Measurements from ENCODE around the gene AMBRA1.

Gene AMBRA1

GRCh38 chr11:46438211-46438610 lies 155.6 kb downstream of the AMBRA1 start (continued):
- TF ChIP-seq, protein P1, sequence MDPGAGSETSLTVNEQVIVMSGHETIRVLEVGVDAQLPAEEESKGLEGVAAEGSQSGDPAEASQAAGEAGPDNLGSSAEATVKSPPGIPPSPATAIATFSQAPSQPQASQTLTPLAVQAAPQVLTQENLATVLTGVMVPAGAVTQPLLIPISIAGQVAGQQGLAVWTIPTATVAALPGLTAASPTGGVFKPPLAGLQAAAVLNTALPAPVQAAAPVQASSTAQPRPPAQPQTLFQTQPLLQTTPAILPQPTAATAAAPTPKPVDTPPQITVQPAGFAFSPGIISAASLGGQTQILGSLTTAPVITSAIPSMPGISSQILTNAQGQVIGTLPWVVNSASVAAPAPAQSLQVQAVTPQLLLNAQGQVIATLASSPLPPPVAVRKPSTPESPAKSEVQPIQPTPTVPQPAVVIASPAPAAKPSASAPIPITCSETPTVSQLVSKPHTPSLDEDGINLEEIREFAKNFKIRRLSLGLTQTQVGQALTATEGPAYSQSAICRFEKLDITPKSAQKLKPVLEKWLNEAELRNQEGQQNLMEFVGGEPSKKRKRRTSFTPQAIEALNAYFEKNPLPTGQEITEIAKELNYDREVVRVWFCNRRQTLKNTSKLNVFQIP (CRISPR knock-in tag; IDR thresholded peaks at IDR 0.05; ENCODE audit: borderline replicate concordance, low read depth): no peak
- TF ChIP-seq OSR1 (CRISPR knock-in tag; IDR thresholded peaks at IDR 0.05): no peak
- TF ChIP-seq ZNF565 (CRISPR knock-in tag; conservative IDR thresholded peaks at IDR 0.05; ENCODE audit: low read depth): no peak
- no peak for TF ChIP-seq RARB (CRISPR knock-in tag; IDR thresholded peaks at IDR 0.05)
- TF ChIP-seq PATZ1 (CRISPR knock-in tag; IDR thresholded peaks at IDR 0.05; ENCODE audit: borderline replicate concordance): no peak
- TF ChIP-seq ZFP30 (CRISPR knock-in tag; IDR thresholded peaks at IDR 0.05): no peak
- TF ChIP-seq TOX (CRISPR knock-in tag; IDR thresholded peaks at IDR 0.05; ENCODE audit: borderline replicate concordance): no peak
- TF ChIP-seq PPARA (CRISPR knock-in tag; IDR thresholded peaks at IDR 0.05; ENCODE audit: borderline replicate concordance): no peak

- no peak for ATAC-seq
- TF ChIP-seq SNAI2 (CRISPR knock-in tag; IDR thresholded peaks at IDR 0.05) (no peak), CSDC2 (CRISPR knock-in tag; IDR thresholded peaks at IDR 0.05) (no peak), BACH2 (CRISPR knock-in tag; IDR thresholded peaks at IDR 0.05; ENCODE audit: borderline replicate concordance) (no peak), ZFP30 (CRISPR knock-in tag; IDR thresholded peaks at IDR 0.05) (no peak), ESRRG (CRISPR knock-in tag; IDR thresholded peaks at IDR 0.05) (no peak), TOX (CRISPR knock-in tag; IDR thresholded peaks at IDR 0.05; ENCODE audit: borderline replicate concordance) (no peak), ZNF8 (CRISPR knock-in tag; IDR thresholded peaks at IDR 0.05) (no peak)
- TF ChIP-seq, protein P2, sequence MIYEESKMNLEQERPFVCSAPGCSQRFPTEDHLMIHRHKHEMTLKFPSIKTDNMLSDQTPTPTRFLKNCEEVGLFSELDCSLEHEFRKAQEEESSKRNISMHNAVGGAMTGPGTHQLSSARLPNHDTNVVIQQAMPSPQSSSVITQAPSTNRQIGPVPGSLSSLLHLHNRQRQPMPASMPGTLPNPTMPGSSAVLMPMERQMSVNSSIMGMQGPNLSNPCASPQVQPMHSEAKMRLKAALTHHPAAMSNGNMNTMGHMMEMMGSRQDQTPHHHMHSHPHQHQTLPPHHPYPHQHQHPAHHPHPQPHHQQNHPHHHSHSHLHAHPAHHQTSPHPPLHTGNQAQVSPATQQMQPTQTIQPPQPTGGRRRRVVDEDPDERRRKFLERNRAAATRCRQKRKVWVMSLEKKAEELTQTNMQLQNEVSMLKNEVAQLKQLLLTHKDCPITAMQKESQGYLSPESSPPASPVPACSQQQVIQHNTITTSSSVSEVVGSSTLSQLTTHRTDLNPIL (CRISPR knock-in tag; IDR thresholded peaks at IDR 0.05; ENCODE audit: low read depth): no peak
- TF ChIP-seq, protein P1 (CRISPR knock-in tag; IDR thresholded peaks at IDR 0.05; ENCODE audit: borderline replicate concordance, low read depth): no peak
Measured at GRCh38 chr11:46437122-46437689, 156.6 kb downstream of the AMBRA1 start.

GRCh38 chr11:46436113-46436512 lies 157.7 kb downstream of the AMBRA1 start:
- no peak for ATAC-seq
- TF ChIP-seq BACH2 (CRISPR knock-in tag; IDR thresholded peaks at IDR 0.05; ENCODE audit: borderline replicate concordance) (no peak), ZFP30 (CRISPR knock-in tag; IDR thresholded peaks at IDR 0.05) (no peak), PPARA (CRISPR knock-in tag; IDR thresholded peaks at IDR 0.05; ENCODE audit: borderline replicate concordance) (no peak), SNAI2 (CRISPR knock-in tag; IDR thresholded peaks at IDR 0.05) (no peak), OSR1 (CRISPR knock-in tag; IDR thresholded peaks at IDR 0.05) (no peak), ZFP3 (CRISPR knock-in tag; IDR thresholded peaks at IDR 0.05) (no peak), CSDC2 (CRISPR knock-in tag; IDR thresholded peaks at IDR 0.05) (no peak), TCF4 (CRISPR knock-in tag; IDR thresholded peaks at IDR 0.05; ENCODE audit: borderline replicate concordance) (no peak), ZNF8 (CRISPR knock-in tag; IDR thresholded peaks at IDR 0.05) (no peak), TOX (CRISPR knock-in tag; IDR thresholded peaks at IDR 0.05; ENCODE audit: borderline replicate concordance) (no peak), ESRRG (CRISPR knock-in tag; IDR thresholded peaks at IDR 0.05) (no peak)
- TF ChIP-seq, protein P1 (CRISPR knock-in tag; IDR thresholded peaks at IDR 0.05; ENCODE audit: borderline replicate concordance, low read depth): no peak
- TF ChIP-seq, protein P2 (CRISPR knock-in tag; IDR thresholded peaks at IDR 0.05; ENCODE audit: low read depth): no peak
- TF ChIP-seq, protein P3, sequence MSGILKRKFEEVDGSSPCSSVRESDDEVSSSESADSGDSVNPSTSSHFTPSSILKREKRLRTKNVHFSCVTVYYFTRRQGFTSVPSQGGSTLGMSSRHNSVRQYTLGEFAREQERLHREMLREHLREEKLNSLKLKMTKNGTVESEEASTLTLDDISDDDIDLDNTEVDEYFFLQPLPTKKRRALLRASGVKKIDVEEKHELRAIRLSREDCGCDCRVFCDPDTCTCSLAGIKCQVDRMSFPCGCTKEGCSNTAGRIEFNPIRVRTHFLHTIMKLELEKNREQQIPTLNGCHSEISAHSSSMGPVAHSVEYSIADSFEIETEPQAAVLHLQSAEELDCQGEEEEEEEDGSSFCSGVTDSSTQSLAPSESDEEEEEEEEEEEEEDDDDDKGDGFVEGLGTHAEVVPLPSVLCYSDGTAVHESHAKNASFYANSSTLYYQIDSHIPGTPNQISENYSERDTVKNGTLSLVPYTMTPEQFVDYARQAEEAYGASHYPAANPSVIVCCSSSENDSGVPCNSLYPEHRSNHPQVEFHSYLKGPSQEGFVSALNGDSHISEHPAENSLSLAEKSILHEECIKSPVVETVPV (CRISPR knock-in tag; IDR thresholded peaks at IDR 0.05): no peak

Data from SK-N-SH treated with all-trans-retinoic acid at 6 μM for 48 hours (cell line).